Naive thymus-derived CD4-positive, alpha-beta T cell (primary cell): Measurements from ENCODE around the gene SHBG. TPM values are rescaled to one million over a fixed set of nuclear protein-coding genes. Genes with fewer than 3 reads are reported as not detected.
"Not testable (repeated sequence)": the region's sequence is repeated elsewhere in the genome, so short reads cannot be mapped to it uniquely, and the experiment has no call there.

Experiments used
- ATAC-seq: fragments of 150-1000 bp; cut with Tn5 transposase; 2 replicates; pipeline ENCODE4 v1.10.0; 2021; ENCODE audit warnings: mild to moderate bottlenecking, moderate library complexity
- CTCF ChIA-PET: fragments of 350-600 bp; sonication (Branson Sonifier 250); formaldehyde crosslinking; loops from one replicate; lab custom pipeline; 2021; ENCODE audit warnings: antibody characterized with exemption; lab: Charles Lee
- POLR2A ChIA-PET: fragments of 350-600 bp; sonication (Branson Sonifier 250); formaldehyde crosslinking; loops from one replicate; lab custom pipeline; 2021; ENCODE audit warnings: antibody characterized with exemption, inconsistent platforms; lab: Charles Lee
- DNase-seq, 9 donors: peaks; one replicate each; pipeline versions ENCODE4 v3.0.0 to v3.0.0-alpha.2; 2020 to 2022; ENCODE audit warnings: mixed read lengths in 1 of 9
- H3K27ac ChIP-seq: one replicate; pipeline ENCODE4 v1.7.0; 2013; ENCODE audit warnings: mild to moderate bottlenecking, low read depth, low read length, moderate library complexity
- H3K27me3 ChIP-seq, 2 donors: one replicate each; pipeline ENCODE4 v1.7.0; 2013; ENCODE audit warnings: low read length in 2 of 2, mild to moderate bottlenecking in 2 of 2, moderate library complexity in 2 of 2; ENCODE audit not compliant: control insufficient read depth in 2 of 2, insufficient read depth in 2 of 2
- H3K36me3 ChIP-seq, 3 experiments: 1 replicate in 2 of 3; 2 replicates in 1 of 3; pipeline ENCODE4 v1.7.0; 2013; ENCODE audit warnings: low read length in 3 of 3, mild to moderate bottlenecking in 3 of 3, moderate library complexity in 1 of 3; ENCODE audit not compliant: insufficient read depth in 3 of 3, control insufficient read depth in 2 of 3
- H3K4me1 ChIP-seq, 2 donors: one replicate each; pipeline ENCODE4 v1.7.0; 2013; ENCODE audit warnings: low read length in 2 of 2, mild to moderate bottlenecking in 2 of 2, moderate library complexity in 1 of 2; ENCODE audit not compliant: control insufficient read depth in 2 of 2, insufficient read depth in 2 of 2
- H3K4me3 ChIP-seq: 2 replicates; pipeline ENCODE4 v1.7.0; 2013; ENCODE audit warnings: mild to moderate bottlenecking, low read length
- H3K9me3 ChIP-seq, 3 experiments: 1 replicate in 2 of 3; 2 replicates in 1 of 3; pipeline ENCODE4 v1.7.0; 2013; ENCODE audit warnings: low read length in 3 of 3; ENCODE audit not compliant: control insufficient read depth in 2 of 3
- H3K27ac Mint-ChIP-seq, 9 donors: one replicate each; pipeline ENCODE4 v1.8.0; 2020 to 2022; ENCODE audit warnings: mixed read lengths in 9 of 9, mild to moderate bottlenecking in 8 of 9, moderate library complexity in 5 of 9, inconsistent platforms in 2 of 9
- H3K27me3 Mint-ChIP-seq, 5 donors: one replicate each; pipeline ENCODE4 v1.8.0; 2021 to 2022; ENCODE audit warnings: mixed read lengths in 5 of 5, mild to moderate bottlenecking in 1 of 5
- H3K36me3 Mint-ChIP-seq, 5 donors: one replicate each; pipeline ENCODE4 v1.8.0; 2020 to 2022; ENCODE audit warnings: mixed read lengths in 5 of 5, mild to moderate bottlenecking in 3 of 5, inconsistent platforms in 1 of 5
- H3K4me1 Mint-ChIP-seq, 7 donors: one replicate each; pipeline ENCODE4 v1.8.0; 2020 to 2022; ENCODE audit warnings: mixed read lengths in 7 of 7, mild to moderate bottlenecking in 3 of 7, inconsistent platforms in 1 of 7
- H3K4me3 Mint-ChIP-seq, 10 donors: one replicate each; pipeline ENCODE4 v1.8.0; 2020 to 2022; ENCODE audit warnings: mild to moderate bottlenecking in 10 of 10, mixed read lengths in 10 of 10, moderate library complexity in 6 of 10, inconsistent platforms in 2 of 10
- H3K9me3 Mint-ChIP-seq, 11 donors: one replicate each; pipeline ENCODE4 v1.8.0; 2020 to 2022; ENCODE audit warnings: mixed read lengths in 11 of 11, mild to moderate bottlenecking in 4 of 11, inconsistent platforms in 1 of 11, moderate library complexity in 1 of 11
- intact Hi-C, 2 donors: fragments of 100-400 bp; cut with micrococcal nuclease; formaldehyde crosslinking; loops; one replicate each; pipeline ENCODE4 v1.15.1; 2023
- polyA plus RNA-seq, 2 donors: library from polyadenylated mRNA; unstranded; fragments of 300-500 nt; fragmentation: Illumina TruSeq; gene quantifications; one replicate each; pipeline ENCODE4 v1.2.3, GENCODE V29; 2021
- total RNA-seq, 6 experiments: library from RNA in 5 of 6; stranded (reverse) in 5 of 6; gene quantifications; 1 replicate in 5 of 6; 2 replicates in 1 of 6; pipeline ENCODE4 v1.2.3 and lab custom pipeline; 2021 to 2026

The SHBG gene
- total and polyA plus RNA-seq, 7 experiments from 2014 or later = not detected

GRCh38 chr17:7615265-7615747 lies 14.6 kb upstream of the SHBG start:
- Histone ChIP-seq H3K27me3 (no peaks in the 10 kb centered on the region), H3K36me3 (peaks cover 0 to 4% (median 0%) of the 10 kb centered on the region in 3 experiments), H3K9me3 (no peaks in the 10 kb centered on the region), H3K4me3 (peak overlapping the region; percentile 86), H3K4me1 (peaks cover 16 to 27% of the 10 kb centered on the region in 2 donors), H3K27ac (peak overlapping the region; percentile 75)
- Mint-ChIP-seq H3K36me3 (peaks cover 0 to 11% (median 0%) of the 10 kb centered on the region in 5 donors), H3K27me3 (peaks cover 0 to 6% (median 0%) of the 10 kb centered on the region in 5 donors), H3K27ac (peak overlapping the region; percentile 89 to 99 (median 97)), H3K9me3 (no peaks in the 10 kb centered on the region), H3K4me1 (peaks cover 29 to 45% (median 36%) of the 10 kb centered on the region in 7 donors), H3K4me3 (peak overlapping the region; percentile 84 to 97 (median 91))
- ChIA-PET POLR2A (interaction anchor here (0.6 to 8.0 kb wide), 18 partner anchors 12 to 583 kb away, joined by 3 to 101 read pairs (median 6); partner anchors contain the start of genes MPDU1, SAT2, SENP3 and SHBG), CTCF (interaction anchor here (0.6 to 1.6 kb wide), 13 partner anchors 11 to 577 kb away, joined by 3 to 15 read pairs (median 4); partner anchors contain the start of genes MPDU1, SAT2 and TP53)
- DNase-seq = no peak
- intact Hi-C loops = loop anchor here in 1 of 2 donors (1.0 to 5.0 kb wide), 8 partner anchors 12 to 376 kb away; partner anchors contain the start of genes ATP1B2, PHF23, POLR2A and SAT2
- peak; percentile 38 for ATAC-seq

- no peaks in the 10 kb centered on the region for H3K36me3 ChIP-seq
- Mint-ChIP-seq H3K27me3 (peaks cover 0 to 6% (median 0%) of the 10 kb centered on the region in 5 donors), H3K27ac (peak overlapping the region in 1 of 9 donors; percentile 18), H3K36me3 (peaks cover 0 to 1% (median 0%) of the 10 kb centered on the region in 5 donors), H3K4me1 (peaks cover 3 to 19% (median 5%) of the 10 kb centered on the region in 7 donors), H3K4me3 (no peak overlapping the region), H3K9me3 (no peaks in the 10 kb centered on the region)
- CTCF ChIA-PET = interaction anchor here (1.2 kb wide), 1 partner anchor 9 kb away, joined by 4 read pairs; the partner anchor contains the start of gene SAT2
- DNase-seq = no peak
- intact Hi-C loops = loop anchor here in 1 of 2 donors (5.0 kb wide), 1 partner anchor 224 kb away; no protein-coding TSS in a partner anchor
- H3K9me3 ChIP-seq = no peaks in the 10 kb centered on the region
- no peak overlapping the region for H3K27ac ChIP-seq
- no peak overlapping the region for H3K4me3 ChIP-seq
- H3K27me3 ChIP-seq = no peaks in the 10 kb centered on the region
- ATAC-seq = no peak
- H3K4me1 ChIP-seq = peaks cover 5 to 6% of the 10 kb centered on the region in 2 donors
- POLR2A ChIA-PET = interaction anchor here (0.7 to 8.0 kb wide), 3 partner anchors 24 to 68 kb away, joined by 3 to 101 read pairs (median 4); partner anchors contain the start of genes TP53 and WRAP53
Measured at GRCh38 chr17:7618608-7619007, 11.3 kb upstream of the SHBG start.

GRCh38 chr17:7620835-7621234 lies 9.1 kb upstream of the SHBG start:
- no peaks in the 10 kb centered on the region for H3K27me3 ChIP-seq
- H3K36me3 Mint-ChIP-seq = no peaks in the 10 kb centered on the region
- ChIA-PET POLR2A (interaction anchor here (0.6 to 1.7 kb wide), 4 partner anchors 37 to 579 kb away, joined by 3 read pairs; partner anchors contain the start of gene MPDU1), CTCF (interaction anchor here (0.7 kb wide), 1 partner anchor 473 kb away, joined by 4 read pairs; no protein-coding TSS in a partner anchor)
- intact Hi-C loops = no loop called here
- no peak overlapping the region for H3K27ac Mint-ChIP-seq
- no peaks in the 10 kb centered on the region for H3K36me3 ChIP-seq
- peaks cover 0 to 9% (median 0%) of the 10 kb centered on the region in 7 donors for H3K4me1 Mint-ChIP-seq
- no peak for DNase-seq
- H3K9me3 ChIP-seq = no peaks in the 10 kb centered on the region
- H3K27ac ChIP-seq = no peak overlapping the region
- H3K9me3 Mint-ChIP-seq = no peaks in the 10 kb centered on the region
- no peak overlapping the region for H3K4me3 ChIP-seq
- no peak overlapping the region for H3K4me3 Mint-ChIP-seq
- ATAC-seq = no peak
- H3K27me3 Mint-ChIP-seq = peaks cover 0 to 4% (median 0%) of the 10 kb centered on the region in 5 donors
- H3K4me1 ChIP-seq = no peaks in the 10 kb centered on the region

- H3K36me3 ChIP-seq = peaks cover 0 to 3% (median 0%) of the 10 kb centered on the region in 3 experiments
- H3K27ac ChIP-seq = no peak overlapping the region
- Mint-ChIP-seq H3K27me3 (peaks cover 0 to 2% (median 0%) of the 10 kb centered on the region in 5 donors), H3K27ac (peak overlapping the region in 1 of 9 donors; percentile 45), H3K4me3 (no peak overlapping the region), H3K36me3 (peaks cover 0 to 3% (median 0%) of the 10 kb centered on the region in 5 donors), H3K9me3 (no peaks in the 10 kb centered on the region), H3K4me1 (peaks cover 7 to 19% (median 16%) of the 10 kb centered on the region in 7 donors)
- CTCF ChIA-PET = interaction anchor here (0.7 kb wide), 1 partner anchor 63 kb away, joined by 9 read pairs; no protein-coding TSS in a partner anchor
- no peak overlapping the region for H3K4me3 ChIP-seq
- H3K4me1 ChIP-seq = peaks cover 5% of the 10 kb centered on the region in 2 donors
- no peak for DNase-seq
- H3K27me3 ChIP-seq = no peaks in the 10 kb centered on the region
- no peaks in the 10 kb centered on the region for H3K9me3 ChIP-seq
- intact Hi-C loops = no loop called here
- POLR2A ChIA-PET = no interaction called here
- ATAC-seq = no peak
Measured at GRCh38 chr17:7623661-7624060, 6.3 kb upstream of the SHBG start.

- H3K36me3 ChIP-seq, H3K27me3 ChIP-seq, H3K9me3 ChIP-seq, H3K36me3 Mint-ChIP-seq, H3K27me3 Mint-ChIP-seq, DNase-seq, H3K4me3 ChIP-seq, H3K27ac ChIP-seq, intact Hi-C loops, ATAC-seq, H3K4me1 ChIP-seq, CTCF ChIA-PET, H3K9me3 Mint-ChIP-seq: not testable (repeated sequence)
- peak overlapping the region in 2 of 9 donors; percentile 32 to 91 for H3K27ac Mint-ChIP-seq
- H3K4me3 Mint-ChIP-seq = peak overlapping the region in 2 of 10 donors; percentile 94 to 95
- H3K4me1 Mint-ChIP-seq = peaks cover 7 to 19% (median 16%) of the 10 kb centered on the region in 7 donors
- POLR2A ChIA-PET = interaction anchor here (0.6 to 3.0 kb wide), 4 partner anchors 9 to 569 kb away, joined by 3 to 76 read pairs (median 9); partner anchors contain the start of genes TP53 and WRAP53
Measured at GRCh38 chr17:7625749-7626148, 4.2 kb upstream of the SHBG start.

GRCh38 chr17:7626307-7626706 lies 3.6 kb upstream of the SHBG start:
- H3K4me3 ChIP-seq = no peak overlapping the region
- DNase-seq (no peak), ATAC-seq (peak; percentile 12)
- H3K27ac ChIP-seq = peak overlapping the region; percentile 93
- peaks cover 0 to 3% (median 0%) of the 10 kb centered on the region in 5 donors for H3K36me3 Mint-ChIP-seq
- H3K4me1 ChIP-seq = peaks cover 5% of the 10 kb centered on the region in 2 donors
- H3K9me3 Mint-ChIP-seq = no peaks in the 10 kb centered on the region
- H3K4me1 Mint-ChIP-seq = peaks cover 7 to 19% (median 16%) of the 10 kb centered on the region in 7 donors
- H3K36me3 ChIP-seq = peaks cover 0 to 3% (median 0%) of the 10 kb centered on the region in 3 experiments
- H3K27me3 Mint-ChIP-seq = no peaks in the 10 kb centered on the region
- peak overlapping the region in 7 of 9 donors; percentile 41 to 91 (median 85) for H3K27ac Mint-ChIP-seq
- H3K27me3 ChIP-seq = no peaks in the 10 kb centered on the region
- ChIA-PET POLR2A (interaction anchor here (1.0 to 3.0 kb wide), 6 partner anchors 9 to 77 kb away, joined by 4 to 76 read pairs (median 9); partner anchors contain the start of genes FXR2, TP53 and WRAP53), CTCF (interaction anchor here (0.6 to 2.2 kb wide), 2 partner anchors 11 to 61 kb away, joined by 4 to 18 read pairs; partner anchors contain the start of genes TP53 and WRAP53)
- H3K9me3 ChIP-seq = no peaks in the 10 kb centered on the region
- peak overlapping the region; percentile 90 to 96 (median 94) for H3K4me3 Mint-ChIP-seq
- intact Hi-C loops = no loop called here
